Stromal cell of bone marrow (primary cell): ENCODE data around the gene KRTAP5-10.
"Not testable (repeated sequence)": the region's sequence is repeated elsewhere in the genome, so short reads cannot be mapped to it uniquely, and the experiment has no call there.

ENCODE experiments used
- DNase-seq: peaks from one replicate; pipeline ENCODE4 v3.0.0-alpha.2; 2012; ENCODE audit warnings: low read depth

Gene KRTAP5-10

DNA sequence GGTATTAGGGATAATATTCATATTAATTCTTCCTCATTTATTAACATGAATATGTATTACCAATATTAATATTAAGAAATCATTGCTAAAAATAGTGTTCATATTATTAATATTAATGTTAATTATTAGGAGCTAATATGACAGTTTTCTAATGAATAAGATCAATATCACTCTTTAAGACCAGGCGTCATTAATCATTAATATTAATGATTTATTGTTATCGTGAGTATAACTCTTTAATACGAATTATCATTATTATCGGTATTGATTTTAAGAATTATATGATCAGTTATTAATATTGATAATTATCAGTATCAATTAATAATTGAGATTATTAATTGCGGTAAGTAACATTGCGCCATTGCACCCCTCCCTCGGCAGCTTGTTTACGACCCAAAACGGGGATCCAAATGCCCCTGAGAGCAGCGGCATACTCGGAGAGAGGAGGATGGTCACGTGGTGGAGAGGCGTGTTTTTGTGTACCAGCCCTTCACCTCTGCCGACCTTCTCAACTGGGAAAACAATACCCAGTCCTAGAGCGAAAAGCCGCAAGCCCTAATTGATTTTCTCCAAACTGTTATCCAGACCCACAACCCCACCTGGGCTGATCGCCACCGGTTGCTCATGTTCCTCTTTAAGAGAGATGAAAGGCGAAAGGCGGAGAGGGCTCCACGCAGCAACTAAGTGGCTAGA lies 46.0 kb downstream of the KRTAP5-10 start:
- DNase-seq = not testable (repeated sequence)

DNA sequence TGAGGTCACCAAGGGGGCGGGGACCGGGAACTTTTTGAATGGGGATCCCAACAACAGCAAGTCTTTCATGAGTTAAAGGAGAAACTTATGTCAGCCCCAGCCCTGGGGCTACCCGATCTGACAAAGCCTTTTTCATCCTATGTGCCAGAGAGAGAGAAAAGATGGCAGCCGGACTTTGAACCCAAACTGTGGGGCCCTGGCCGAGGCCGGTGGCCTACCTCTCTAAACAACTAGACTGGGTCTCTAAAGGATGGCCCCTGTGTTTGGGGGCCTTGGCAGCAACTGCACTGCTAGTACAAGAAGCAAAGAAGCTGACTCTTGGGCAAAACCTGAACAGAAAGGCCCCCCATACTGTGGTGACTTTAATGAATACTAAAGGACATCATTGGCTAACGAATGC lies 48.6 kb downstream of the KRTAP5-10 start:
- DNase-seq = not testable (repeated sequence)

DNA sequence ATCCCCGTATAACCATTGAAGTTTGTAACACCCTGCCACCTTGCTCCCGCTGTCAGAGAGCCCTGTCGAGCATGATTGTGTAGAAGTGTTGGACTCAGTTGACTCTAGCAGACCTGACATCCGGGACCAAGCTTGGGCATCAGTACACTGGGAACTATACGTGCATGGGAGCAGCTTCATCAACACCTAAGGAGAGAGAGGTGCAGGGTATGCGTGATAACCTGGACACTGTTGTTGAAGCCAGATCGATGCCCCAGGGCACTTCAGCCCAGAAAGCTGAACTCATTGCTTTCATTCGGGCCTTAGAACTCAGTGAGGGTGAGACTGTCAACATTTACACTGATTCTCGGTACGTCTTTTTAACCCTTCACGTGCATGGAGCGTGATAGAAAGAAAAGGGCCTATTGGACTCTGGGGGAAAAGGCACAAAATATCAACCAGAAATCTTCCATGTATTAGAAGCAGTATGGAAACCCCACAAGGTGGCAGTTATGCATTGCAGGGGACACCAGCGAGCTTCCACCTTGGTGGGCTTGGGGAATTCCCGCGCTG lies 49.1 kb downstream of the KRTAP5-10 start:
- not testable (repeated sequence) for DNase-seq

DNA sequence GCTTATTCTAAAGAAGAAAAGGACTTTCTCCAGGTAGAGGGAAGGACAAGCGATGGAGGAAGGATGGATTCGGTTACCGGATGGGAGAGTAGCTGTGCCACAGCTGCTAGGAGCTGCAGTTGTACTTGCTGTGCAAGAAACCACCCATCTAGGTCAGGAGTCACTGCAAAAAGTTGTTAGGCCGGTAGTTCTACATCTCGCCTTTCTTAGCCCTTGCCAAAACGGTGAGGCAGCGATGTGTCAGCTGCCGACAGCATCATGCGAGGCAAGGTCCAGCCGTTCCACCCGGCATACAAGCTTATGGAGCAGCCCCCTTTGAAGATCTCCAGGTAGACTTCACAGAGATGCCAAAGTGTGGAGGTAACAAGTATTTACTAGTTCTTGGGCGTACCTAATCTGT lies 49.6 kb downstream of the KRTAP5-10 start:
- DNase-seq = not testable (repeated sequence)
